DMS153 treated with DMSO at 0.1 percent for 48 hours (cell line): ENCODE results near the gene OSBPL6.
"Not testable (repeated sequence)": the region's sequence is repeated elsewhere in the genome, so short reads cannot be mapped to it uniquely, and the experiment has no call there.

Source experiments
- DNase-seq: peaks from one replicate; lab custom pipeline; 2025; ENCODE audit not compliant: unreplicated experiment; lab: John Stamatoyannopoulos, UW

Gene OSBPL6

DNA sequence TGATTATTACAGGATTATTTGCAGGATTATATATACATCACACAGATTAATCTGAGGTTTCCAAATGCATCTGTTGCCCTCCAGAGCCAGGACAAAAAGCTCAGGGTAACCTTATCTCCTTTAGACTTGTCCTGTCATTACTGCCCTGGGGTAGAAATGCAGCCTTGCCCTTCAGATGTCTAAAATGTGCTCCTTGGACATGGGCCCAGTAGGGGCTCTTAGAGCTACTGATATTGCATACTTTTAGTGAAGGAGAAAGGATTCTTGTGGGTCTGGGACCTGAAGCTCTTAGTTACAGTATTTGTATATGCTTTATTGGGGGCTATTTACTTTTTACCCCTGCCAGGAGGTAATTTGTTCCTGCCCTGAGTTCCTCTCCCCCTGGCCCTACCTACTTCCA, 200.5 kb downstream of the OSBPL6 start:
- no peak for DNase-seq

DNA sequence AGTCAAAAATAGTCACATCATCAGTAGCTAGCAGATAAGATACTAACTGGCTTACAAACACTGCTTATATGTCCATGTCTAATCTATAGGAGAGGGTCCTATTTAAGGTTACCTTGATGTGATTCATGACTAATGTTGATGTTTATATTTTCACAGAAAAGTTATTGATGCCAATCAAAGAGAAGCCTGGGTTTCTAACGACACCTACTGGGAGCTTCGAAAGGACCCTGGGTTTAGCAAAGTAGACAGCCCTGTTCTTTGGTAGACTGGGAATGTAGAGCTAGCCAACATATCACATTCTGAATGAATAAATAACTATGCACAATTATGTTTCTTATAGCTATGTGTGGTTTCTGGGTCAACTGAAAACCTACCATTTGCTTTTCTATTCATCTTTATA, 201.0 kb downstream of the OSBPL6 start:
- DNase-seq = no peak

DNA sequence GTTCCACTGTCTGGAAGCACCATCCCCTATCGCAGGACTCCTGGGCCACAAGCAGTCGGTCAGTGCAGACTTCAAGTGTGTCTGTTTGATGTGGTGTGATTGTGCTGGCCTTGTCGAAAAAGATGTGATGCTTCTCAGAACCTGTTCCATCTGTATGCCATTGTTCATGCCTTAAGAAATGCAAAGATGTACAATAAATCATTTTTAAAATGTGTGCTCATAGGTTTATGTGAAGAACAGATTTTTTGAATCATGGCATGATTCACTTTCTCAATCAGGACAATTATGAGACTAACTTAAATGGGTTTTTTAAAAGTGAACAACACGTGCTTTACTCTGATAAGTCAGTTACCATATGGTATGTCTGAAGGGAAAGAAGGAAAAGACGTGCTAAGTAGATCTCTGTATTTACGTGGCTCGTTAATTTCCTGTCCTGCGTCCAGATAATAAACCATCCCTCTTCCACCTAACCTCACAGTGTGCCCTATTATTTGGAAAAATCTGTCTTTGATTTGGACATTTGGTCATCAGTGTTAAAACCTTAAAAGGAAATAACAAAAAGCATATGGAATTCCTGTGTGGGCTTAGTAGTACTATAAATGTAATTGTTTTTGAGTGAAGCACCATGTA, 201.7 kb downstream of the OSBPL6 start:
- no peak for DNase-seq

- peak; percentile 72 for DNase-seq
Observed at GRCh38 chr2:178397002-178397605, 202.8 kb downstream of the OSBPL6 start.

- DNase-seq = no peak
Observed at GRCh38 chr2:178401994-178402437, 207.7 kb downstream of the OSBPL6 start.

- DNase-seq = no peak
Observed at GRCh38 chr2:178403671-178404306, 209.5 kb downstream of the OSBPL6 start.

DNA sequence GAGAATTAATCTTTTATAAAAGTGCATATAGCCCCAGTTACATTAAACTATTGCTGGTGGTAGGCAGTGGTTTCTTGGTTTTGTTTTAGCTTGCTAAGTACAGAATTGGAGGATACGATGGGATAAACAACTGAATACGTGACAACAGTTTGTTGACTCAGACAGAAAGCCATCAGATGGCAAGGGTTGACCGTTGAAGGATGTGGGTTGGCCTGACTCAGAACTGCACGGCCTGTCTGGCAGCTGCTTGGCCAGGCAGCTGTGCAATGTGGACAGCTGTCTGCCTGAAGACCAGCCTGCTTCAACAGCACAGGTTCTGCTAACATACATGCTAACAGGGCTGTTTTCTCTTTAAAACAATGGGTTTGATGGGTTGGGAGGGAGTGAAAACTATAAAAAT, 210.1 kb downstream of the OSBPL6 start:
- peak; percentile 17 for DNase-seq

- no peak for DNase-seq
Observed at GRCh38 chr2:178409261-178409660, 214.9 kb downstream of the OSBPL6 start.

GRCh38 chr2:178412047-178412446, 217.7 kb downstream of the OSBPL6 start:
- no peak for DNase-seq

GRCh38 chr2:178412453-178412852, 218.1 kb downstream of the OSBPL6 start:
- not testable (repeated sequence) for DNase-seq

GRCh38 chr2:178413472-178414265, 219.4 kb downstream of the OSBPL6 start:
- peak; percentile 58 for DNase-seq

- DNase-seq = peak; percentile 92
Observed at GRCh38 chr2:178414266-178415247, 220.2 kb downstream of the OSBPL6 start.

DNA sequence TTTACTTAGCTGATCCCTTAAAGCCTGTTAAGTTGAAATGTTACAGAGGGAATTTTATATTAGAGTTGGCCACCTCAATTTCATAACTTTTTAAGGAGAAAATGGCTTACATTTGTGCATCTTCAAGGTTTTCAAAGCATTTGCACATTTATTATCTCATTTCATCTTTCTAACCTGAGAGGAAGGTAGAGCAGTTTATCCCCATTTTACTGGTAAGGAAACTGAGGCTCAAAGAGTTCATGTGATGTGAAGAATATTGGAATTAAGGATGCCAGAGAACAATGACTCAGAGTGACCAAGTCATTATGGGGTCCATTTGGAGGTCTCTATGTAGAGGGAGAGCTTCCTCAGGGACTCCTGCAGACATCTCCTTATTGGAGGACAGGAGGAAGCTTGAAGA, 221.7 kb downstream of the OSBPL6 start:
- no peak for DNase-seq

- no peak for DNase-seq
Observed at GRCh38 chr2:178417916-178418315, 223.6 kb downstream of the OSBPL6 start.

DNA sequence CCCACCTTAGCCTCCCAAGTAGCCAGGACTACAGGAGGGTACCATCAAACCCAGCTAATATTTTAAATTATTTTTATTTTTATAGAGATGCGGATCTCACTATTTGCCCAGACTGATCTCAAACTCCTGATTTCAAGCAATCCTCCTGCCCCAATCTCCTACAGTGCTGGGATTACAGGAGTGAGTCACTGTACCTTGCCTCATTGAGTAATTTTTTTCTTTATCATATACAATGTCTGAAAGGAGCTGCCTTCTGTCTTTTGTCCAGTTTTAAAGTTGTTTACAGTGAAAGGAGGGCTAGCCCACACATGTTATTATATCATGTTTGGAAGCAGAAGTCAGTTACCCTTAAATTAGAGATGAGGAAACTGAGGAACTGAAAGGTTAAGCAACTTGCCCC, 224.1 kb downstream of the OSBPL6 start:
- no peak for DNase-seq

DNA sequence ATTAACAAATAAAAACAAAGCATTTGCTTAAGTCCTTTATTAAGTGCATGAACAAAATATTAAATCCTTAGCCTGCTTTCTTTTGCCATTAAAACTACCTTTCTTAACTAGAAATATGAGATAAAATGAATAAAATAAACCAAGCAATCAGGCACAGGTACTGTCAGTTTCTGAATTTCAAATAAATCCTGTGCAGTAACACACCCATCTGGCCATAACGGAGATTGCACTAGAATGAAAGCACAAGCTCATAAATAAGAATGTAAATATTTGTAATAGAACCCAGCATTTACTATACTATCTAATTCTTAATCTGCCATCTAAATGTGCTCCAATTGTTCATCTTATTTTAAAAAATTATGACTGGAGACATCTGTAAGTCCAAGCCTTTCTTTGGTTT, 224.8 kb downstream of the OSBPL6 start:
- DNase-seq = peak; percentile 30

- no peak for DNase-seq
Observed at GRCh38 chr2:178420463-178420999, 226.2 kb downstream of the OSBPL6 start.

GRCh38 chr2:178422097-178422496, 227.8 kb downstream of the OSBPL6 start:
- DNase-seq = no peak

- DNase-seq = not testable (repeated sequence)
Observed at GRCh38 chr2:178423746-178424145, 229.4 kb downstream of the OSBPL6 start.

GRCh38 chr2:178425255-178425827, 231.0 kb downstream of the OSBPL6 start:
- no peak for DNase-seq
